GM13976 (cell line): ENCODE measurements around the gene DGAT2L6.
"Not testable (repeated sequence)": the region's sequence is repeated elsewhere in the genome, so short reads cannot be mapped to it uniquely, and the experiment has no call there.

Experiments used
- DNase-seq: peaks from one replicate; pipeline ENCODE4 v3.0.0; 2012; ENCODE audit warnings: low spot score
- CTCF ChIP-seq: IDR thresholded peaks from 2 replicates; pipeline ENCODE4 v1.5.1; 2012; ENCODE audit warnings: borderline replicate concordance, mild to moderate bottlenecking; ENCODE audit not compliant: insufficient read depth; ENCODE audit errors: extremely low read depth, missing control alignments, control extremely low read depth
- in situ Hi-C: fragments of 300-500 bp; cut with MboI; formaldehyde crosslinking; loops from one replicate; pipeline ENCODE4 v1.12.0; 2022; ENCODE audit warnings: low sequenced_read_pairs, mixed read lengths, inconsistent platforms; ENCODE audit not compliant: unreplicated experiment

Gene DGAT2L6

DNA sequence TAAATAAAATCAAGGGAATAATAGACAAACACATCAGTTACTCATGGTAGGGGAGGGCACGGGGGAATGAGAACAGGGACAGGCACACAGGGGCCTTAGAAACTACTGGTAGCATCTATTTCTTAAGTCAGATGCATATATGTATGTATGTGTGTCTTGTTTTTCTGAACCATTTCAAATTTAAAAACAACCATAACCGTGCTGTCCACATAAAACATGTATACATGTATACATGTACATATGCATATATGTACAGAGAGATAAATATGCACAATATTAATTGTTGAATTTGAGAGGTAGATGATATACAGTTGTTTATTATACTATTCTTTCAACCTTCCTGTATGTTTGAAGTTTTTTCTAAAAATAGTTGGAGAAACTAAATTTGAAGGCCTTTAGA lies 49.4 kb downstream of the DGAT2L6 start:
- in situ Hi-C loops = no loop called here
- no peak for DNase-seq
- TF ChIP-seq CTCF = no peak

GRCh38 chrX:70231666-70232065 lies 54.4 kb downstream of the DGAT2L6 start:
- in situ Hi-C loops = no loop called here
- no peak for DNase-seq
- TF ChIP-seq CTCF = no peak

DNA sequence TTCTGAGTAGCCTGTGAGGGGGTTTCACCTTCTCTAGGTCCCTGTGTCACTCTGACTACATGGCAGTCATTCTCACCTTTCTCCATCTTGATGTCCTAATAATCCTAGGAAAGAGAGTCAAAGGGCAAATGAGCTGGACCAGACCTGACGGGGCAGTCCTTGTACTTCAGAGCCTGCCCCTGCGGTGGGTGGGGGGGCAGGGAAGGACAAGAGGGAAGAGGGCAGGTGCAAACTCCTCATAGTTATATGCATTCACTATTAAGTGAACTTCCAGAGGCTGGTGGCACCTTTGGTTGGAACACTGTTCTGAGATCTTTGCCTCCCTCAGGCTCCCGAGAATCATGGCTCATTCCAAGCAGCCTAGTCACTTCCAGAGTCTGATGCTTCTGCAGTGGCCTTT lies 57.1 kb downstream of the DGAT2L6 start, which contains the start of gene AWAT1:
TSS of gene AWAT1 (plus strand) at position 301 of the 400 bp plus-strand sequence. CDS start at position 342, 41 bp downstream.
- in situ Hi-C loops = no loop called here
- no peak for TF ChIP-seq CTCF
- no peak for DNase-seq

DNA sequence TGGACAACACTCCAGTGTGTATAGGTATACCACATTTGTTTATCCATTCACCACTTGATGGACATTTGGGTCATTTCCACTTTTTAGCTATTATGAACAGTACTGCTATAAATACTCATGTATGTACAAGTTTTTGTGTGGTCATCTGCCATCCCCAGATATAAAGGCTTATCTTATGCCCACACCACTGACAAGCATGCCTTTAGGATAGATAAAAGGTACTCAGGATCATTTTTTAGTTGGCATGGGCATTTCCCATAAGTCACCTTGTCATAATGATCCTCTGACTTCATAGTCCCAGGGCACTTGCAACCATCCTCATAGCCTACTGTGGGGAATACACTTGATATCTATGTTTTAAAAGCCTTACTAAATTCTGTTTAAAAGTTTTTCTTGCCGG lies 63.5 kb downstream of the DGAT2L6 start:
- DNase-seq = no peak
- in situ Hi-C loops = no loop called here
- no peak for TF ChIP-seq CTCF

DNA sequence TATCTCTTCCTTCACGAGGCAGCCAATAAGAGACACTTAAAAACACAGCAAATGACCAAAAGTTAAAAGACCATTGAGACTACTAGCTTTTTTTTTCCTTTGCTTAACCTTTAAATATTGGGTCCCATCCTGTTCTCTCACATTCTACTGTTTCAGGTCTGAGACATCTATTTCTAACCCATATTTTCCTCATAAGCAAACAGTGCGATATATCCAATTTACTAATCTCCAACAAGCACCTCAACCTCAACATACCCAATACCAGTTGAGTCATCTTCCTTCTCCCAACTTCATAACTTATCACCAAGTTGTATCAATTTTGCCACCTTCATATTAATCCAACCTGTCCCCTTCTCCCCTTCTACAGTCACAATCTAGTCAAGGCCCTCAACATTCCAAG lies 64.2 kb downstream of the DGAT2L6 start:
- DNase-seq = no peak
- in situ Hi-C loops = no loop called here
- TF ChIP-seq CTCF = no peak

DNA sequence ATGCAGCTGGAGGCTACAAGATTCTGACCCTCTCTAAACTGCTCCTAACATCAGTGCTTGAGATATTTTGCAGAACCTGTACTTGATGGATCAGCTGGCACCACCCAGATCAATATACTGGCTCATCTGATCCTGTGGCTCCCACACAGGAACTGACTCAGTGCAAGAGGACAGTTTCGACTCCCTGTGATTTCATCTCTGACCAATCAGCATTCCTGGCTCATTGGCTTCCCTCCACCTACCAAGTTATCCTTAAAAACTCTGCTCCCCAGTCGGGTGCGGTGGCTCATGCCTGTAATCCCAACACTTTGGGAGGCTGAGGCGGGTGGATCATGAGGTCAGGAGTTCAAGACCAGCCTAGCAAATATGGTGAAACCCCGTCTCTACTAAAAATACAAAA lies 66.3 kb downstream of the DGAT2L6 start:
- in situ Hi-C loops, DNase-seq: not testable (repeated sequence)

DNA sequence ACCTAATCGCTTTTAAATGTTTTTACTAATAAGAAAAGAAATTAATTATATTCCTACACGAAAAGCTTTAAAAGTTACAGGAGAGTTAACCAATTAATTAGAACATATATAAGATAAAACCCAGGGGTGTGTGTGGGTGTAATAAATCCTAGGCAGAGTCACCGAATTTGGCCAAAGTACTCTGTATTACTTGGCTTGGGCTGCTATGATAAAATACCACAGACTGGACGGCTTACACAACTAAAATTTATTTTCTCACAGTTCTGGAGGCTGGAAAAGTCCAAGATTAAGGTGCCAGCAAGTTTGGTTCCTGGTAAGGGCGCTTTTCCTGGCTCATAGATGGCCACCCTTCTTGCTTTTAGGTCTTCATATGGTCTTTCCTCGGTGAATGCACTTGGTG lies 67.6 kb downstream of the DGAT2L6 start:
- DNase-seq = no peak
- in situ Hi-C loops = no loop called here
- no peak for TF ChIP-seq CTCF
